WTC11 (cell line): Measurements from ENCODE around the gene MIER2. TPM values are rescaled to one million over a fixed set of nuclear protein-coding genes. Genes with fewer than 3 reads are reported as not detected.

Experiments
- ATAC-seq: fragments of 200-7000 bp; cut with Tn5 transposase; 2 replicates; pipeline ENCODE4 v1.10.0; 2021; ENCODE audit warnings: mild to moderate bottlenecking, moderate library complexity
- CTCF ChIA-PET: fragments of 300-600 bp; sonication (Branson Sonifier 250); formaldehyde crosslinking; loops from one replicate; lab custom pipeline; 2021; ENCODE audit warnings: antibody characterized with exemption; lab: Charles Lee
- POLR2A ChIA-PET: fragments of 350-600 bp; sonication (Branson Sonifier 250); formaldehyde crosslinking; loops from one replicate; lab custom pipeline; 2021; ENCODE audit warnings: antibody characterized with exemption; lab: Charles Lee
- DNase-seq: peaks from one replicate; pipeline ENCODE4 v3.0.0; 2021; ENCODE audit warnings: low spot score
- H3K27ac Mint-ChIP-seq: 2 replicates; pipeline ENCODE4 v1.8.0; 2021; ENCODE audit warnings: mixed read lengths
- H3K27me3 Mint-ChIP-seq: 2 replicates; pipeline ENCODE4 v1.8.0; 2021; ENCODE audit warnings: low read depth, mild to moderate bottlenecking, moderate library complexity, mixed read lengths
- H3K36me3 Mint-ChIP-seq: 2 replicates; pipeline ENCODE4 v1.8.0; 2021; ENCODE audit warnings: mixed read lengths
- H3K4me1 Mint-ChIP-seq: 2 replicates; pipeline ENCODE4 v1.8.0; 2022; ENCODE audit warnings: mixed read lengths
- H3K4me3 Mint-ChIP-seq: 2 replicates; pipeline ENCODE4 v1.8.0; 2021; ENCODE audit warnings: mild to moderate bottlenecking, moderate library complexity, mixed read lengths
- H3K9me3 Mint-ChIP-seq: 2 replicates; pipeline ENCODE4 v1.8.0; 2021; ENCODE audit warnings: mixed read lengths
- CBFB ChIP-seq: sonication (generic); formaldehyde crosslinking; IDR thresholded peaks from 2 replicates; pipeline ENCODE4 v1.8.1; 2022; ENCODE audit warnings: mild to moderate bottlenecking, low read depth, missing genetic modification reagents
- CREB1 ChIP-seq: sonication (generic); formaldehyde crosslinking; IDR thresholded peaks from 2 replicates; pipeline ENCODE4 v1.8.0; 2023; ENCODE audit warnings: mild to moderate bottlenecking, missing genetic modification reagents
- ESRRA ChIP-seq: sonication (generic); formaldehyde crosslinking; IDR thresholded peaks from 2 replicates; pipeline ENCODE4 v1.8.1; 2022; ENCODE audit warnings: mild to moderate bottlenecking, missing genetic modification reagents, borderline replicate concordance
- ETV6 ChIP-seq: sonication (generic); formaldehyde crosslinking; IDR thresholded peaks from 2 replicates; pipeline ENCODE4 v1.8.1; 2022; ENCODE audit warnings: mild to moderate bottlenecking, missing genetic modification reagents
- FOXJ3 ChIP-seq: sonication (generic); formaldehyde crosslinking; IDR thresholded peaks from 2 replicates; pipeline ENCODE4 v1.9.0; 2021; ENCODE audit warnings: missing genetic modification reagents, mild to moderate bottlenecking, borderline replicate concordance
- FOXK1 ChIP-seq: sonication (generic); formaldehyde crosslinking; IDR thresholded peaks from 2 replicates; pipeline ENCODE4 v1.8.0; 2022; ENCODE audit warnings: mild to moderate bottlenecking, moderate library complexity, missing genetic modification reagents
- MYBL2 ChIP-seq: sonication (generic); formaldehyde crosslinking; IDR thresholded peaks from 2 replicates; pipeline ENCODE4 v1.8.1; 2023; ENCODE audit warnings: mild to moderate bottlenecking, moderate library complexity, missing genetic modification reagents
- OVOL2 ChIP-seq: fragments of 250-450 bp; sonication (Bioruptor Pico); IDR thresholded peaks from 2 replicates; pipeline ENCODE4 v1.9.0; 2021; ENCODE audit warnings: mild to moderate bottlenecking, borderline replicate concordance
- SMAD4 ChIP-seq: sonication (generic); formaldehyde crosslinking; IDR thresholded peaks from 2 replicates; pipeline ENCODE4 v1.8.0; 2022; ENCODE audit warnings: mild to moderate bottlenecking, missing genetic modification reagents
- SOX15 ChIP-seq: fragments of 250-450 bp; sonication (Bioruptor Pico); IDR thresholded peaks from 2 replicates; pipeline ENCODE4 v1.9.0; 2021; ENCODE audit warnings: mild to moderate bottlenecking
- ZBTB21 ChIP-seq: sonication (generic); formaldehyde crosslinking; IDR thresholded peaks from 2 replicates; pipeline ENCODE4 v1.8.1; 2023; ENCODE audit warnings: mild to moderate bottlenecking, missing genetic modification reagents, borderline replicate concordance
- ZNF423 ChIP-seq: fragments of 250-450 bp; sonication (Bioruptor Pico); IDR thresholded peaks from 2 replicates; pipeline ENCODE4 v2.1.2; 2022; ENCODE audit warnings: mild to moderate bottlenecking, moderate library complexity
- total RNA-seq: library from RNA; stranded (reverse); gene quantifications from 3 replicates; pipeline ENCODE4 v1.2.3, GENCODE V29; 2021
- TF ChIP-seq, protein P1 (sequence below): fragments of 250-450 bp; sonication (Bioruptor Pico); IDR thresholded peaks from 2 replicates; pipeline ENCODE4 v1.8.0; 2021; ENCODE audit warnings: mild to moderate bottlenecking
- TF ChIP-seq, protein P2 (sequence below): sonication (generic); formaldehyde crosslinking; IDR thresholded peaks from 2 replicates; pipeline ENCODE4 v1.8.0; 2022; ENCODE audit warnings: mild to moderate bottlenecking, missing genetic modification reagents
- TF ChIP-seq, protein P3 (sequence below): sonication (generic); formaldehyde crosslinking; IDR thresholded peaks from 2 replicates; pipeline ENCODE4 v1.8.0; 2022; ENCODE audit warnings: mild to moderate bottlenecking, missing genetic modification reagents
- TF ChIP-seq, protein P4 (sequence below): sonication (generic); formaldehyde crosslinking; IDR thresholded peaks from 2 replicates; pipeline ENCODE4 v1.8.0; 2022; ENCODE audit warnings: missing genetic modification reagents
- TF ChIP-seq, protein P5 (sequence below): fragments of 250-450 bp; sonication (Bioruptor Pico); IDR thresholded peaks from 2 replicates; pipeline ENCODE4 v1.9.0; 2021; ENCODE audit warnings: mild to moderate bottlenecking

Gene MIER2
- total RNA-seq, 1 experiment from 2014 or later: 56.3 TPM

DNA sequence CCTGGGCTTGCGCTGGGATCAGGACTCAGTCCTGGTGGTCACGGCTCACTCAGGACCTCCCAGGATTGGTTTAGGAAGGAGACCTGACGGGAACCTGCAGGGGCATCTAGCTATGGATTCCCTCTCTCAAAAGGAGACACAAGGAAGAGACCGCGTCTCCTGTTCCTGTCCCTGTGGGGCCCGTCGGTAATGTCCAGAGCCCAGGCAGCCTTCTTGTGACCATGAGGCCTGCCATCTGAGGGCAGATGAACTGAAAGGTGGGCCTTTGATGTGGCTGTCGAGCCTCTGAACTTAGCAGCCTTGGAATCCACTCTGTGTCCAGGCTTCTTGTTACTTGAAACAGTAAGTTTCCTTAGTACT, 31.5 kb upstream of the MIER2 start:
- ChIA-PET POLR2A (interaction anchor here (0.5 kb wide), 1 partner anchor 94 kb away, joined by 9 read pairs; no protein-coding TSS in a partner anchor), CTCF (interaction anchor here (1.4 kb wide), 1 partner anchor 135 kb away, joined by 4 read pairs; no protein-coding TSS in a partner anchor)
- Mint-ChIP-seq H3K27ac (peak overlapping the region; percentile 53), H3K27me3 (peaks cover 6% of the 10 kb centered on the region), H3K9me3 (peaks cover 8% of the 10 kb centered on the region), H3K4me3 (no peak overlapping the region), H3K36me3 (peaks cover 2% of the 10 kb centered on the region; the same call in 1 of the 2 replicates), H3K4me1 (no peaks in the 10 kb centered on the region; the same call in 1 of the 2 replicates)
- ATAC-seq (no peak), DNase-seq (no peak)
- no peak for TF ChIP-seq MYBL2 (CRISPR knock-in tag)
- TF ChIP-seq CBFB: no peak
- no peak for TF ChIP-seq FOXJ3 (CRISPR knock-in tag)
- TF ChIP-seq, protein P1, sequence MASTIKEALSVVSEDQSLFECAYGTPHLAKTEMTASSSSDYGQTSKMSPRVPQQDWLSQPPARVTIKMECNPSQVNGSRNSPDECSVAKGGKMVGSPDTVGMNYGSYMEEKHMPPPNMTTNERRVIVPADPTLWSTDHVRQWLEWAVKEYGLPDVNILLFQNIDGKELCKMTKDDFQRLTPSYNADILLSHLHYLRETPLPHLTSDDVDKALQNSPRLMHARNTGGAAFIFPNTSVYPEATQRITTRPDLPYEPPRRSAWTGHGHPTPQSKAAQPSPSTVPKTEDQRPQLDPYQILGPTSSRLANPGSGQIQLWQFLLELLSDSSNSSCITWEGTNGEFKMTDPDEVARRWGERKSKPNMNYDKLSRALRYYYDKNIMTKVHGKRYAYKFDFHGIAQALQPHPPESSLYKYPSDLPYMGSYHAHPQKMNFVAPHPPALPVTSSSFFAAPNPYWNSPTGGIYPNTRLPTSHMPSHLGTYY (CRISPR knock-in tag): no peak
- TF ChIP-seq OVOL2 (CRISPR knock-in tag): no peak
- TF ChIP-seq, protein P2, sequence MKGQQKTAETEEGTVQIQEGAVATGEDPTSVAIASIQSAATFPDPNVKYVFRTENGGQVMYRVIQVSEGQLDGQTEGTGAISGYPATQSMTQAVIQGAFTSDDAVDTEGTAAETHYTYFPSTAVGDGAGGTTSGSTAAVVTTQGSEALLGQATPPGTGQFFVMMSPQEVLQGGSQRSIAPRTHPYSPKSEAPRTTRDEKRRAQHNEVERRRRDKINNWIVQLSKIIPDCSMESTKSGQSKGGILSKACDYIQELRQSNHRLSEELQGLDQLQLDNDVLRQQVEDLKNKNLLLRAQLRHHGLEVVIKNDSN (CRISPR knock-in tag): no peak
- TF ChIP-seq ETV6: no peak
- TF ChIP-seq CREB1 (CRISPR knock-in tag): no peak
- TF ChIP-seq FOXK1 (CRISPR knock-in tag): no peak

DNA sequence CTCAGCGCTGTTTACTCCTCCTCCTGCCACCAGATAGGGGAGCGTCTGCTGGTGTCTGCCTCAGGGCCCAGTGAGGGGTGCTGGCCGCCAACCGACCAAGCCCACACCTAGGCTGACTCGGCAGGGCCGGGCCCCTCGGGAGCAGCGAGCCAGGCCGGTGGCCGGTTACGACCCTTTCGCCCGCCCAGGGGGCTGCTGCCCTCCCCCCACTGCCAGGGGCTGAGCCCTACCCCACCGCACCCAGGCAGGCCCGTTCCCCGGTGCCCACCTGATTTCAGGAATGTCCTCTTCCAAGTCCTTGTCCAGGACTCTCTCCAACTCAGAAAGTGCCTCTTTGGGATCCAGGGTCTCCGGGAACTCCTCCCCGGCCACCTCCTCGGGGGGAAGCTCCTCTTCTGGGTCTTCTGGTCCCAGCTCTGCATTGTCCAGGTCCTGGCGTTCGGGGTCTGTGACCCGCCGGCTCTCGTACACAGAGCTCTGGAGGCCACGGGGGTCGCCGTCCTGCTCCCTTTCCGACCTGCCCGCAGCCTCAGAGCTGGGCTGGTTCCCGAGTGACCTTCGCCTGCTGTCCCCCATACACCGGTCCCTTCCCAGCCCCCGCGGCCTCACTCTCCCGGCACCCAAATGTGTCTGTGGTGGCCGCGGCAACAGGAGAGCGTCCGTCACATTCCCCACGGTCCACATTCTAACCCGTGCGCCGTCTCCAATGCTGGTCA, 31.0 kb upstream of the MIER2 start:
- Mint-ChIP-seq H3K9me3 (peaks cover 6% of the 10 kb centered on the region), H3K36me3 (peaks cover 1% of the 10 kb centered on the region; the same call in 1 of the 2 replicates), H3K4me1 (no peaks in the 10 kb centered on the region; the same call in 1 of the 2 replicates), H3K27ac (peak overlapping the region; percentile 53), H3K4me3 (no peak overlapping the region)
- DNase-seq (no peak), ATAC-seq (peak; percentile 15; the same call in 1 of the 2 replicates)
- CTCF ChIA-PET: interaction anchor here (0.7 to 1.7 kb wide), 3 partner anchors 131 to 135 kb away, joined by 3 to 4 read pairs (median 4); no protein-coding TSS in a partner anchor
- no peak for TF ChIP-seq ZNF423 (CRISPR knock-in tag)
- TF ChIP-seq ZBTB21 (CRISPR knock-in tag): no peak
- TF ChIP-seq ESRRA: no peak
- TF ChIP-seq SMAD4 (CRISPR knock-in tag): no peak
- TF ChIP-seq SOX15: no peak
- TF ChIP-seq, protein P3, sequence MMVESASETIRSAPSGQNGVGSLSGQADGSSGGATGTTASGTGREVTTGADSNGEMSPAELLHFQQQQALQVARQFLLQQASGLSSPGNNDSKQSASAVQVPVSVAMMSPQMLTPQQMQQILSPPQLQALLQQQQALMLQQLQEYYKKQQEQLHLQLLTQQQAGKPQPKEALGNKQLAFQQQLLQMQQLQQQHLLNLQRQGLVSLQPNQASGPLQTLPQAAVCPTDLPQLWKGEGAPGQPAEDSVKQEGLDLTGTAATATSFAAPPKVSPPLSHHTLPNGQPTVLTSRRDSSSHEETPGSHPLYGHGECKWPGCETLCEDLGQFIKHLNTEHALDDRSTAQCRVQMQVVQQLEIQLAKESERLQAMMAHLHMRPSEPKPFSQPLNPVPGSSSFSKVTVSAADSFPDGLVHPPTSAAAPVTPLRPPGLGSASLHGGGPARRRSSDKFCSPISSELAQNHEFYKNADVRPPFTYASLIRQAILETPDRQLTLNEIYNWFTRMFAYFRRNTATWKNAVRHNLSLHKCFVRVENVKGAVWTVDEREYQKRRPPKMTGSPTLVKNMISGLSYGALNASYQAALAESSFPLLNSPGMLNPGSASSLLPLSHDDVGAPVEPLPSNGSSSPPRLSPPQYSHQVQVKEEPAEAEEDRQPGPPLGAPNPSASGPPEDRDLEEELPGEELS (CRISPR knock-in tag): no peak
- TF ChIP-seq, protein P2 (CRISPR knock-in tag): no peak
- TF ChIP-seq, protein P4, sequence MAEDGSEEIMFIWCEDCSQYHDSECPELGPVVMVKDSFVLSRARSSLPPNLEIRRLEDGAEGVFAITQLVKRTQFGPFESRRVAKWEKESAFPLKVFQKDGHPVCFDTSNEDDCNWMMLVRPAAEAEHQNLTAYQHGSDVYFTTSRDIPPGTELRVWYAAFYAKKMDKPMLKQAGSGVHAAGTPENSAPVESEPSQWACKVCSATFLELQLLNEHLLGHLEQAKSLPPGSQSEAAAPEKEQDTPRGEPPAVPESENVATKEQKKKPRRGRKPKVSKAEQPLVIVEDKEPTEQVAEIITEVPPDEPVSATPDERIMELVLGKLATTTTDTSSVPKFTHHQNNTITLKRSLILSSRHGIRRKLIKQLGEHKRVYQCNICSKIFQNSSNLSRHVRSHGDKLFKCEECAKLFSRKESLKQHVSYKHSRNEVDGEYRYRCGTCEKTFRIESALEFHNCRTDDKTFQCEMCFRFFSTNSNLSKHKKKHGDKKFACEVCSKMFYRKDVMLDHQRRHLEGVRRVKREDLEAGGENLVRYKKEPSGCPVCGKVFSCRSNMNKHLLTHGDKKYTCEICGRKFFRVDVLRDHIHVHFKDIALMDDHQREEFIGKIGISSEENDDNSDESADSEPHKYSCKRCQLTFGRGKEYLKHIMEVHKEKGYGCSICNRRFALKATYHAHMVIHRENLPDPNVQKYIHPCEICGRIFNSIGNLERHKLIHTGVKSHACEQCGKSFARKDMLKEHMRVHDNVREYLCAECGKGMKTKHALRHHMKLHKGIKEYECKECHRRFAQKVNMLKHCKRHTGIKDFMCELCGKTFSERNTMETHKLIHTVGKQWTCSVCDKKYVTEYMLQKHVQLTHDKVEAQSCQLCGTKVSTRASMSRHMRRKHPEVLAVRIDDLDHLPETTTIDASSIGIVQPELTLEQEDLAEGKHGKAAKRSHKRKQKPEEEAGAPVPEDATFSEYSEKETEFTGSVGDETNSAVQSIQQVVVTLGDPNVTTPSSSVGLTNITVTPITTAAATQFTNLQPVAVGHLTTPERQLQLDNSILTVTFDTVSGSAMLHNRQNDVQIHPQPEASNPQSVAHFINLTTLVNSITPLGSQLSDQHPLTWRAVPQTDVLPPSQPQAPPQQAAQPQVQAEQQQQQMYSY (CRISPR knock-in tag): no peak
- TF ChIP-seq, protein P5, sequence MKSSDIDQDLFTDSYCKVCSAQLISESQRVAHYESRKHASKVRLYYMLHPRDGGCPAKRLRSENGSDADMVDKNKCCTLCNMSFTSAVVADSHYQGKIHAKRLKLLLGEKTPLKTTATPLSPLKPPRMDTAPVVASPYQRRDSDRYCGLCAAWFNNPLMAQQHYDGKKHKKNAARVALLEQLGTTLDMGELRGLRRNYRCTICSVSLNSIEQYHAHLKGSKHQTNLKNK (CRISPR knock-in tag): no peak
- TF ChIP-seq, all 79 proteins: peak for 0
- POLR2A ChIA-PET: no interaction called here
- H3K27me3 Mint-ChIP-seq: peaks cover 6% of the 10 kb centered on the region
